Hematopoietic multipotent progenitor cell treated with erythropoietin and hydrocortisone succinate and interleukin-3 and kit ligand, for 15 days (in vitro differentiated cells): ENCODE data around the gene CALR.
"Not testable (repeated sequence)": the region's sequence is repeated elsewhere in the genome, so short reads cannot be mapped to it uniquely, and the experiment has no call there.

Source experiments
- DNase-seq: peaks from one replicate; pipeline ENCODE4 v3.0.0-alpha.2; 2015; ENCODE audit warnings: low spot score

CALR gene

DNA sequence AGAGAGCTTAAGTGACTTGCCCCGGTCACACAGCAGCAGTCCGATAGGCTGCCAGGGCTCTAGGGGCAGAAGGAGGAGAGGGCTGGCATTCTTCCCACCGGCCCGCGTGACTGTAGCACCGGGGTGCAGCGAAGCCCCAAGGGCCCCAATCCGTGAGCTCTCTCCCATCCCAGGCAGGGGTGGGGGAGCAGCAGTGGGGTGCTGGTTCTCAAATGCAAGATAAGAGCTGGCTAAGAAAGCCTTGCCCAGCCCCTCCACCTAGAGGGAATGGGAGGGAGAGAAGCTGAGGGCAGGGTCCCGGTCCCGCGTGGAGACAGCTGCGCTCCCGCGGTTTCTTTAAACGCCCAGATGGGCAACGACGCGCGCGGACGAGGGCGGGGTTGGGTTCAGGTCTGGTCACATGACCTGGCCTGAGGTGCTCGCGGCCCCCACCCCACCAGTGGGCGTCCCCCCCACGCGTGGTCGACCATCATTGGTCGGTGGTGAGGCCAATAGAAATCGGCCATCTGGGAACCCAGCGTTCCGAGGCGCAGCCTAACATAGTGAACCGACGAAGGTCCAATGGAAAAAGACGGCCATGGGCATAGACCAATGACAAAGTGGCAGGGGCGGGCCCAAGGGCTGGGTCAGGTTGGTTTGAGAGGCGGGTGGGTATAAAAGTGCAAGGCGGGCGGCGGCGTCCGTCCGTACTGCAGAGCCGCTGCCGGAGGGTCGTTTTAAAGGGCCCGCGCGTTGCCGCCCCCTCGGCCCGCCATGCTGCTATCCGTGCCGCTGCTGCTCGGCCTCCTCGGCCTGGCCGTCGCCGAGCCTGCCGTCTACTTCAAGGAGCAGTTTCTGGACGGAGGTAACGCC, at the start of gene CALR:
Gene CALR, plus strand, starts transcription at position 683 of the 852 bp plus-strand sequence. Its CDS starts 71 bp downstream, at position 754.
- DNase-seq = peak; percentile 99

DNA sequence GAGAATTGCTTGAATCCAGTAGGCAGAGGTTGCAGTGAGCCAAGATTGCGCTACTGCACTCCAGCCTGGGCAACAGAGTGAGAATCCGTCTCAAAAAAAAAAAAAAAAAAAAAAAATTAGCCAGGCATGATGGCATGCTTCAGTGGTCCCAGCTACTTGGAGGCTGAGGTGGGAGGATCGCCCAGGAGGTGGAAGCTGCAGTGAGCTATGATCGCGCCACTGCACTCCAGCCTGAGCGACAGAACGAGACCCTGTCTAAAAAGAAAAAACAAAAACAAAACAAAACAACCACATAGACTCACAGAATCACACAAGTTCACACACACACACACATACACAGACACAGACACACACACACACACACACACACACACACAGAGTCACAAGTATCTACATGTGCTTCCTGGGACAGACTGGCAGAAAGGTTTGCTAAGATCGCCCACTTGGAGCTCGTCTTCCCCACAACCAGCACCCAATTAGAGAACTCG, 48.1 kb upstream of the CALR start:
- not testable (repeated sequence) for DNase-seq

GRCh38 chr19:12890787-12891552, 47.4 kb upstream of the CALR start, which contains the start of gene GCDH:
Gene GCDH (plus strand): TSS chr19:12891160. CDS start chr19:12891305, 145 bp downstream.
- DNase-seq = peak; percentile 99

DNA sequence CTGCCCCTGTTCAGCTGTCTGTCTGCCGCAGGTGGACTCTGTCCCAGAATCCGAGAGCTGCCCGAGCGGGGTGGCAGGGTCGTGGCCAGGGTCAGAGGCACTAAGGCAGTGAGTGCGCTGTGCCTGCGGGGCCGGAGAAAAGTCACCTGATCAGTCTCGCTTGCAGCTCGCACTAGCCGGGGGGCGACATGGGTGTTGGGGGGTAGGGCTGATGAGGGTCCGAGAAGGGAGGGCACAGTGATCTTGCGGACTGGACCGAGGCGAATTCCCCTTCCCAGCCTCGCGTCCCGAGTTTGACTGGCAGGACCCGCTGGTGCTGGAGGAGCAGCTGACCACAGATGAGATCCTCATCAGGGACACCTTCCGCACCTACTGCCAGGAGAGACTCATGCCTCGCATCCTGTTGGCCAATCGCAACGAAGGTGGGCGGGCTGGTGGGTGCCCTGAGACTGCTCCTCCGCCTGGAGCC, 46.8 kb upstream of the CALR start:
- no peak for DNase-seq

DNA sequence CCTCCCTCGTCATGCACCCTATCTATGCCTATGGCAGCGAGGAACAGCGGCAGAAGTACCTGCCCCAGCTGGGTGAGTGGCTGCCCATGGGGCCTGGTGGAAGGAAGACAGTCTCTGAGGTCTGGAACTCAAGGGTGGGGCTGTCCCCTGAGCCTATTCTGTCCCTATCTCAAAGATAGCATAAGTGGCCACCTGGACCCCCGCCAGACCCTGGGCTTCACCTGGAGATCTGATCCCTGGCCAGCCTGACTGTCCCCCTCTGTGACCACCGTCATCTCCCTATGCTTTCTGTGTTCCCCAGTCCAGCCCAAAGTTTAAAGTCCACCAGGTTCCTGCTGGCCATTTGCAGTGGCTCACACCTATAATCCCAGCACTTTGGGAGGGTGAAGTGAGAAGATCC, 44.8 kb upstream of the CALR start:
- DNase-seq = no peak

GRCh38 chr19:12896460-12896859, 41.9 kb upstream of the CALR start:
- no peak for DNase-seq

DNA sequence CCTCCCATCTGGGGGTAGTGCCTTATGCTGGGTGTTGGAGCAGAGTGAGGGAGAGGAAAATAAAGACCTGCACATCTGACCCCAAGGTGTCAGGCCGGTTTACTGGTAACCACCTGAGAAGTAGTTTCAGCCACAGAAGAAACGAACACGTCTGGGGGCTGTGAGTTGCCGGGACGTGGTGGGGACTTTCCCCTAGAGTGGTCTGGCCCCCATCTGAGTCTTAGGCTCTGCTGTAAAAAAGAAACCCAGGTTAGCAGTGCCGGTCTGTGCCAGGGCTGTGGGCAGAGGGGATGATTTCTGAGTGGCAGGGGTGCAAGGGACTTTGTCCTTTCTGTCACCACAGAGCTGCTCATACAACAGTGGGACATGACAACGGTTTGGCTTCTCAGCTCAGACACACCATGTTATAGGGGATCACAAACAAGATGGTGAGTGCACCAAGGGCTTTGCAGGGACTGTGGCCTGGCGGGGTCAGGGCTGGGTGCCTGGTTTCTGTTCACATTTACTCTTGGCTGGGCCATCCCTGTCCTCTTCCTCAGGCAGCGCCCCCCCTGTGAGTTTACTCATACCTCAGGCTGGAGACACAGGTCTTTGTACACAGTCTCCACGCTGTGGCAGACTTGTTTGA, 38.4 kb upstream of the CALR start:
- no peak for DNase-seq

- no peak for DNase-seq
Measured at GRCh38 chr19:12907166-12907565, 31.2 kb upstream of the CALR start.

- no peak for DNase-seq
Measured at GRCh38 chr19:12912571-12912970, 25.8 kb upstream of the CALR start.

- peak; percentile 33 for DNase-seq
Measured at GRCh38 chr19:12913011-12913561, 25.3 kb upstream of the CALR start.

- DNase-seq = no peak
Measured at GRCh38 chr19:12913851-12914690, 24.3 kb upstream of the CALR start.

- DNase-seq = not testable (repeated sequence)
Measured at GRCh38 chr19:12915860-12916259, 22.5 kb upstream of the CALR start.

GRCh38 chr19:12918253-12918652, 20.2 kb upstream of the CALR start:
- DNase-seq = no peak

GRCh38 chr19:12921047-12921446, 17.4 kb upstream of the CALR start:
- DNase-seq = no peak

GRCh38 chr19:12922959-12923358, 15.4 kb upstream of the CALR start:
- DNase-seq = no peak

- no peak for DNase-seq
Measured at GRCh38 chr19:12924621-12925310, 13.6 kb upstream of the CALR start.

DNA sequence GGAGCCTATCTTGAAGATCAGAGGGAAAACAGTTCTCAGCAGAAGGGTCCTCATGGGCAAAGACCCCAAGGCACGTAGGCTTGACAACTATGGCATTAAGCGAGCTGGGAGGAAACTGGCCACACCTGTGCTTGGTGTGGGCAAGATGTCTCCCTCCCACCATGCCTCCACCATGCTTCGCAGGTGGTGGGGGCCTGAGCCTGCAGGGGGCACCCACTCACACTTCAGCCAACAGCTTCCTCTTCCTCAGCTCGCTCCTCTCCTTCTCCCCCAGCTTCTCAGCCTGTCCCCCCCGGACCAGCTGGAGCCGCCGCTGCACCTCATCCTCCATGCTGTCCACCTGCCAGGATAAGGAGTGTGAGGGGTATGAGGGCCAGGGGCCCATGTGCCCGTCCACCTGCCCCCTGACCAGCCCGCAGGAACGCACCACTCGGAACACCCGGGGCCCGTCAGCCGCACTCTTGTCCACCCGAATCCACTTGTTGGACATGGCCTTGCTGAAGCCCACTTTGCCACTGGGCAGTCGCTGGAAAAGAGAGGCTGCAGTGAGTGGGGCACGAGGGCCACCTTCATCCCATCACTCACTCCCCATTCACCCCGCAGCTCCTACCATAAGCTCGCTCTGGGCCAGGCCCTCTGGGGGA, 8.3 kb upstream of the CALR start:
- no peak for DNase-seq

- DNase-seq = no peak
Measured at GRCh38 chr19:12932392-12933286, 5.8 kb upstream of the CALR start.
